MCF 10A (cell line): ENCODE data around the gene PLA2G4B. TPM values are rescaled to one million over a fixed set of nuclear protein-coding genes. Genes with fewer than 3 reads are reported as not detected.
"Not testable (repeated sequence)": the region's sequence is repeated elsewhere in the genome, so short reads cannot be mapped to it uniquely, and the experiment has no call there.

Experiments
- BruUV-seq: library from RNA; stranded (reverse); fragments of 400-500 nt; replicated peaks from 2 replicates; lab custom pipeline; 2021; lab: Mats Ljungman, UMichigan
- CTCF ChIA-PET: fragments of 300-600 bp; sonication (Branson Sonifier 250); formaldehyde crosslinking; extraction: SDS; loops from one replicate; lab custom pipeline; 2021; ENCODE audit warnings: antibody characterized with exemption, inconsistent platforms; lab: Yijun Ruan, JAX
- POLR2A ChIA-PET: fragments of 300-600, 350-650 bp; sonication (Branson Sonifier 250); formaldehyde crosslinking; extraction: SDS; loops from one replicate; lab custom pipeline; 2020; ENCODE audit warnings: antibody characterized with exemption, inconsistent platforms; lab: Yijun Ruan, JAX
- DNase-seq: peaks from one replicate; pipeline ENCODE4 v3.0.0-alpha.2; 2018; ENCODE audit not compliant: unreplicated experiment
- H3K27ac Mint-ChIP-seq: one replicate; pipeline ENCODE4 v1.8.0; 2022; ENCODE audit warnings: mild to moderate bottlenecking, low read depth, mixed read lengths; ENCODE audit not compliant: unreplicated experiment
- H3K27me3 Mint-ChIP-seq: one replicate; pipeline ENCODE4 v1.8.0; 2022; ENCODE audit warnings: mixed read lengths; ENCODE audit not compliant: insufficient read depth, unreplicated experiment
- H3K36me3 Mint-ChIP-seq: one replicate; pipeline ENCODE4 v1.8.0; 2022; ENCODE audit warnings: mild to moderate bottlenecking, moderate library complexity, mixed read lengths; ENCODE audit not compliant: insufficient read depth, unreplicated experiment
- H3K4me1 Mint-ChIP-seq: one replicate; pipeline ENCODE4 v1.8.0; 2022; ENCODE audit warnings: mixed read lengths; ENCODE audit not compliant: insufficient read depth, unreplicated experiment
- H3K4me3 Mint-ChIP-seq: one replicate; pipeline ENCODE4 v1.8.0; 2022; ENCODE audit warnings: mild to moderate bottlenecking, moderate library complexity, mixed read lengths; ENCODE audit not compliant: unreplicated experiment
- H3K9me3 Mint-ChIP-seq: one replicate; pipeline ENCODE4 v1.8.0; 2022; ENCODE audit warnings: mixed read lengths; ENCODE audit not compliant: unreplicated experiment
- intact Hi-C: fragments of 100-400 bp; cut with micrococcal nuclease; formaldehyde crosslinking; loops from 2 replicates; pipeline ENCODE4 v1.14.1; 2022
- total RNA-seq: library from RNA; stranded (reverse); gene quantifications from 2 replicates; pipeline ENCODE4 v1.2.3, GENCODE V29; 2022
- TF ChIP-seq, protein P1 (sequence below): fragments of 200-600 bp; IDR thresholded peaks from one replicate; pipeline ENCODE4 v1.8.0; 2022; ENCODE audit warnings: antibody characterized with exemption, mild to moderate bottlenecking; ENCODE audit not compliant: unreplicated experiment

PLA2G4B gene
- total RNA-seq, 1 experiment from 2014 or later = 3.8 TPM

DNA sequence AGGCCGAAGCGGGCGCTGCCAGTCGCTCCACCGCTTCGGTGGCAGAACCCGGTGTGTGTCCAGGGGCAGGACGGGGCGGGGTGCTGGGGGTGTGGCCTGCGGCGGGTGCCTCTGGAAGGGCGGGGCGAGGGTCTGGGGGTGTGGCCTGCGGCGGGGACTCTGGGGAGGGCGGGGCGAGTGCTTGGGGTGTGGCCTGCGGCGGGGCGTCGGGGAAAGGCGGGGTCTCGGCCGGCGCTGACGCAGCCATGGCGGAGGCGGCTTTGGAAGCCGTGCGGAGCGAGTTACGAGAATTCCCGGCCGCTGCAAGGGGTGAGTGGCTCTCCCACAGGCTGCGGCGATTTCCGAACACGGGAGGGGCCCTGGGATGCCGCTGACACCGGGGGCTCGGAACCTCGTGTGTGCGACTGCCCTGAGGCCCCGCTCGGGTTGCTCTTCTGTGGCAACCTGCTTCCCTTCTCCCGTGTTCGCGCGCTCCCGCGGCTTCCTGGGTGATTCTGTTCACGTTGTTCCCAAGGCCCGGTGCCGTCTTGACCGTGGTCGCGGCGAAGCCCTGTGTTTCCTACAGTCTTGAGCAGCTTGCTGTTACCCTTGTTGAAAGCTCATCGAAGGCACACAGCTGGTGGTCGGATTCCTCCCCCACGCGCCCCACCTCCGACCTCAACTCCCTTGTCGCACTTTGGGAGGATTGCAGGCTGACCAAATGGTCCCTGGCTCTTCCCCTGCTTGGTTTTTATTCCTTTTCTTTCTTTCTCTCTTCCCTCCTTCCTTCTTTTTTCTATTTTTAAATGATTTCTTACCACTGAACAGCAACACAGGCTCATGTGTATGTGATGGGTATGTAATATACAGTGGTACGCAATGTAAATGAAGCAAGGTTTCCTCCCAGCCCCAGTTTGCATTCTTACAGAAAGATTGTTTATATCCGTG, 10.5 kb upstream of the PLA2G4B start, which contains the start of gene JMJD7:
Gene JMJD7, plus strand, starts transcription at position 213 of the 927 bp plus-strand sequence. Its CDS starts 33 bp downstream, at position 246.
- H3K36me3 Mint-ChIP-seq = peaks cover 32% of the 10 kb centered on the region
- TF ChIP-seq, protein P1, sequence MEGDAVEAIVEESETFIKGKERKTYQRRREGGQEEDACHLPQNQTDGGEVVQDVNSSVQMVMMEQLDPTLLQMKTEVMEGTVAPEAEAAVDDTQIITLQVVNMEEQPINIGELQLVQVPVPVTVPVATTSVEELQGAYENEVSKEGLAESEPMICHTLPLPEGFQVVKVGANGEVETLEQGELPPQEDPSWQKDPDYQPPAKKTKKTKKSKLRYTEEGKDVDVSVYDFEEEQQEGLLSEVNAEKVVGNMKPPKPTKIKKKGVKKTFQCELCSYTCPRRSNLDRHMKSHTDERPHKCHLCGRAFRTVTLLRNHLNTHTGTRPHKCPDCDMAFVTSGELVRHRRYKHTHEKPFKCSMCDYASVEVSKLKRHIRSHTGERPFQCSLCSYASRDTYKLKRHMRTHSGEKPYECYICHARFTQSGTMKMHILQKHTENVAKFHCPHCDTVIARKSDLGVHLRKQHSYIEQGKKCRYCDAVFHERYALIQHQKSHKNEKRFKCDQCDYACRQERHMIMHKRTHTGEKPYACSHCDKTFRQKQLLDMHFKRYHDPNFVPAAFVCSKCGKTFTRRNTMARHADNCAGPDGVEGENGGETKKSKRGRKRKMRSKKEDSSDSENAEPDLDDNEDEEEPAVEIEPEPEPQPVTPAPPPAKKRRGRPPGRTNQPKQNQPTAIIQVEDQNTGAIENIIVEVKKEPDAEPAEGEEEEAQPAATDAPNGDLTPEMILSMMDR = no peak
- POLR2A ChIA-PET = interaction anchor here (0.5 to 3.8 kb wide), 6 partner anchors 10 to 226 kb away, joined by 3 to 19 read pairs (median 5); partner anchors contain the start of genes MAPKBP1 and PLA2G4B
- intact Hi-C loops = loop anchor here (5.0 kb wide), 2 partner anchors 74 to 144 kb away; partner anchors contain the start of gene EHD4
- no peaks in the 10 kb centered on the region for H3K9me3 Mint-ChIP-seq
- H3K4me1 Mint-ChIP-seq = peaks cover 13% of the 10 kb centered on the region
- BruUV-seq = no TSS peak
- no peaks in the 10 kb centered on the region for H3K27me3 Mint-ChIP-seq
- H3K27ac Mint-ChIP-seq = peak within 1 kb of the TSS; percentile 76
- DNase-seq = peak; percentile 85
- peak within 1 kb of the TSS; percentile 87 for H3K4me3 Mint-ChIP-seq
- CTCF ChIA-PET = interaction anchor here (0.6 kb wide), 1 partner anchor 364 kb away, joined by 4 read pairs; no protein-coding TSS in a partner anchor

DNA sequence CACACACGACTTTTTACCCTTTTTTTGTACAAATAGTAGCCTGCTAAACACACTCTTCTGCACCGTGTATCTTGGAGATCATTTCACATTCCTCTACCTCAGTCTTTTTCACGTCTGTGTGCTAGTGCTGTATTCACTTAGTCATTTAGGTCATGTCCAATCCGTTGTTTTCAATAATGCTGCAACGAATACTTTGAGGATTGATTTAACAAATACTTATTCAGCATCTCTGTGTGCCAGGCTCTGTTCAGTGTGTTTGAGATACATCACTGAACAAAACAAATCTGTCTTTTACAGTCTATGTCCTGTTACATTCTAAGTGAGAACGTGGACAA, 9.9 kb upstream of the PLA2G4B start:
- peak overlapping the region; percentile 76 for H3K27ac Mint-ChIP-seq
- TSS peak; percentile 36 for BruUV-seq
- no peak for DNase-seq
- H3K27me3 Mint-ChIP-seq = no peaks in the 10 kb centered on the region
- peaks cover 28% of the 10 kb centered on the region for H3K36me3 Mint-ChIP-seq
- intact Hi-C loops = loop anchor here (5.0 kb wide), 2 partner anchors 74 to 144 kb away; partner anchors contain the start of gene EHD4
- TF ChIP-seq, protein P1 = no peak
- no peaks in the 10 kb centered on the region for H3K9me3 Mint-ChIP-seq
- H3K4me3 Mint-ChIP-seq = peak overlapping the region; percentile 87
- H3K4me1 Mint-ChIP-seq = peaks cover 13% of the 10 kb centered on the region
- ChIA-PET CTCF (no interaction called here), POLR2A (interaction anchor here (0.9 to 3.8 kb wide), 4 partner anchors 9 to 54 kb away, joined by 3 to 19 read pairs (median 7); partner anchors contain the start of genes MAPKBP1 and PLA2G4B)

DNA sequence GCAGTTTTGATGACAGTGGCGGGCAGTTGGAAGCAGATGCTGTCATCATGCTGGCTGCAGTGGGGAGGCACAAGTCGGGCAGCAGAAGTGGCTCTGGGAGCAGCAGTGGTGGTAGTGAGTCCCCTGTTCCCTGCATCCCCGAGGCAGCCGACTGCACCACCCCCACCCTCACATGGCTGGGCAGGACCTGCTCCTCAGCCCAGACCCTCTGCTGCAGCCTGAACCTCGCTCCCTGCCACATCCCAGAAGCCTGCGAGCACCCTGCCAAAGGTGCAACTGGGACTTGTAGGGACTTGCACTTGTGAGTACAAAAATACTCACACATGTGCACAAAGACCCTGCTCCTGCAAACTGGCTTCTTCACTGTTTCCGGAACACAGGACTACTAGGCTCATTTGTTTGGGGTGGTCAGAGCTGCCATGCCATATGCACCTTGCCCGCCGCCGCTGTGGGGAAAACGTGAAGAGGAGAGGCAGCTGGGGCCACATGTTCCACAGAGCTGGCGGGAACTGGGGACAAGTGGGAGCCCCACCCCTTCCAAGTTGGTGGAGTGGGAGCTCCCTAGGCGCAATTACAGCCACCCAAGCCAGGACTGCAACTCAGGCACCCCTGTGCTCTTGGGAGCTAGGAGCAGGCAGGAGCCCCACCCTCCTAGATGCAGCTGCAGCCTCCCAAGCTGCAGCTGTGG, 8.5 kb upstream of the PLA2G4B start:
- Mint-ChIP-seq H3K27ac (no peak overlapping the region), H3K36me3 (peaks cover 27% of the 10 kb centered on the region), H3K4me3 (no peak overlapping the region), H3K4me1 (peaks cover 13% of the 10 kb centered on the region), H3K9me3 (no peaks in the 10 kb centered on the region), H3K27me3 (no peaks in the 10 kb centered on the region)
- intact Hi-C loops = loop anchor here (5.0 kb wide), 2 partner anchors 72 to 142 kb away; partner anchors contain the start of gene EHD4
- TF ChIP-seq, protein P1 = no peak
- ChIA-PET CTCF (interaction anchor here (0.7 to 1.5 kb wide), 3 partner anchors 19 to 57 kb away, joined by 3 to 6 read pairs (median 3); partner anchors contain the start of gene MAPKBP1), POLR2A (no interaction called here)
- no TSS peak for BruUV-seq
- DNase-seq = no peak

DNA sequence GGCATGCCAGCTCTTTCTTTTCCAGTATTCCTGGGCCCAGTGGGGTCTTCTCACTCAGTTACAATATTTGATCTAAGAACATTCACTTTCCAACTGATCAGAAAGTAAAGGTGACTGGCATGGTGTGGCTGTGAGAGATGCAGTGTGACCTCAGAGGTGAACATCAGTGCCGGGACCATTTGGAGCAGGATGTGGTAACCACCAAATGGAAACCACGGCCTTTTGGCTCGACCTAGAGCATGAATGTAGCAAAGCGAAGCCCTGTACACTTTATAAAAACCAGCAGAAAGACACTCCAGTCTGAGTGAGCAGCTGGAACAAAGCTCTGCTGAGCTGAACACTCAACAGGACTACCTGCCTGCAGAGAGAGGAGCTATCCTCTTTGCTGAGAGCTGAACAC, 7.4 kb upstream of the PLA2G4B start:
- DNase-seq, intact Hi-C loops, H3K4me3 Mint-ChIP-seq, H3K27me3 Mint-ChIP-seq, BruUV-seq, H3K9me3 Mint-ChIP-seq, H3K27ac Mint-ChIP-seq: not testable (repeated sequence)
- Mint-ChIP-seq H3K4me1 (peaks cover 13% of the 10 kb centered on the region), H3K36me3 (peaks cover 20% of the 10 kb centered on the region)
- ChIA-PET CTCF (interaction anchor here (0.8 to 1.5 kb wide), 3 partner anchors 19 to 73 kb away, joined by 4 to 6 read pairs (median 4); no protein-coding TSS in a partner anchor), POLR2A (interaction anchor here (0.7 to 1.3 kb wide), 5 partner anchors 20 to 287 kb away, joined by 3 to 4 read pairs (median 3); partner anchors contain the start of gene RPAP1)
